Peyer's patch (tissue), 4 donors: ENCODE data around the gene MUTYH.

ENCODE experiments used
- CTCF ChIP-seq, 6 experiments: fragments of 450-650 bp in 4 of 6; fragments of 200-600 bp in 2 of 6; sonication (generic) in 1 of 6; IDR thresholded peaks; one replicate each; pipeline ENCODE4 v1.5.1; 2017 to 2019; ENCODE audit warnings: antibody characterized with exemption in 6 of 6, mild to moderate bottlenecking in 3 of 6, moderate library complexity in 1 of 6
- POLR2A ChIP-seq, 2 donors: fragments of 450-650 bp; IDR thresholded peaks; one replicate each; pipeline ENCODE4 v1.5.1; 2017; ENCODE audit warnings: antibody characterized with exemption in 2 of 2, mild to moderate bottlenecking in 2 of 2, moderate library complexity in 2 of 2

- TF ChIP-seq CTCF (IDR thresholded peaks at IDR 0.05): no peak
- no peak for TF ChIP-seq POLR2A (IDR thresholded peaks at IDR 0.05)
Observed at GRCh38 chr1:45299296-45299695, 40.9 kb downstream of the MUTYH start.
